Muscle of arm (tissue), 12 donors: ENCODE data around the gene PTGDR2. TPM values are rescaled to one million over a fixed set of nuclear protein-coding genes. Genes with fewer than 3 reads are reported as not detected.

ENCODE experiments used
- DNase-seq: peaks from one replicate; pipeline ENCODE4 v3.0.0-alpha.2; 2013
- polyA plus RNA-seq, 12 donors: library from polyadenylated mRNA; unstranded; fragments of 120-200 nt; gene quantifications; one replicate each; pipeline ENCODE4 v1.2.1, GENCODE V29; 2013; ENCODE audit not compliant: insufficient read length in 12 of 12

PTGDR2 gene
- polyA plus RNA-seq, 12 donors, result 0.64 to 1.2 (median 0.76) TPM; not detected in 2

DNA sequence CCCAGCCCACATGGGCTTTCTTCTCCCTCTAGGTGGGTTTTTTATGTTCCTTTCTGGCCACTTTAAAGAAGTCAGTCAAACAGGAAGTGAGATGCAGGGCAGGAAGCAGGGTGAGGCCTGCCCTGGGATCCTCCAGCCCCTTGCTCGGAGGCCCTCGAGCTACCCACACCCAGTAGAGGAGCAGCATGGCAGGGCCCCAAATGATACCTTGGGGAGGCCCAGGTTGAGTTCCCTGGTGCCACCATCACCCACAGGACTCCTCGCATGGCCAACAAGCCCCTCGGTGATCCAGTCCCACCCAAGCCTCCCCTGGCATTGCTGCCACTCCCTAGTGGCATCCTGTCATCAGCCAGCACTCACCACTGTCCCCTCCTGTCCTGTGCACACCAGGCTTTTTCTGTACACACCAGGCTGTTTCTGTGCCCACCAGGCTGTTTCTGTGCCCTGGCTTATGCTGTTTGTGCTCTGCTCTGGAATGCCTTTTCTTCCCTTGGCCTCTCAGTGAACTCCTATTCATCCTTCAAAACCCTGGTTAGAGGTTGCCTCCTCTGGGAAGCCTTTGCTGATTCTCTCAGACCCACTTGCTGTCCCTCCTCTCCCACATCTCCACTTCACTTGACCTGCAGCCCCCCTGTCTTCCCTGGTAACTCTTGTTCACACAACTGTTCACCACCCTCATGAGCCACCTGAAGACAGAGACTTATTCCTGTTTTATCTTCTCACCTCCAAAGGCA is 3.1 kb upstream of the PTGDR2 start:
- no peak for DNase-seq

DNA sequence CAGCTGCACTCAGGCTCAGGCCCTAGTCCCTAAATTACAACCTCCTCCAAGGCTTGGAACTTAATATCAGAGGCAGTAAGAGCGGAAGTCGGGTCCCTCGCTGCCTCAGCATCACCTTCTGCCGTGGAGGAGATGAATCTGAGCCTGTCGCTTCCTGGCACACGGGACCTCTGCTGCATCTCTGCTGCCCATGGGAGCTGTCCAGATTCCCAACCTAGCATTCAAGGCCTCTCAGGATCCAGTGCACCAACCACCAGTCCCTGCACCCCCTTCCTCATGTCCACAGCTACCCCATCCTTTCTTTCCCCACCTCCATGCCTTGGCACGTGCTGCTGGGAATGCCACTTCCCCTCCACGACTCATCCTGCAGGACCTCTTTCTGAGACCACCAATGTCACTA is 2.5 kb upstream of the PTGDR2 start:
- no peak for DNase-seq

DNA sequence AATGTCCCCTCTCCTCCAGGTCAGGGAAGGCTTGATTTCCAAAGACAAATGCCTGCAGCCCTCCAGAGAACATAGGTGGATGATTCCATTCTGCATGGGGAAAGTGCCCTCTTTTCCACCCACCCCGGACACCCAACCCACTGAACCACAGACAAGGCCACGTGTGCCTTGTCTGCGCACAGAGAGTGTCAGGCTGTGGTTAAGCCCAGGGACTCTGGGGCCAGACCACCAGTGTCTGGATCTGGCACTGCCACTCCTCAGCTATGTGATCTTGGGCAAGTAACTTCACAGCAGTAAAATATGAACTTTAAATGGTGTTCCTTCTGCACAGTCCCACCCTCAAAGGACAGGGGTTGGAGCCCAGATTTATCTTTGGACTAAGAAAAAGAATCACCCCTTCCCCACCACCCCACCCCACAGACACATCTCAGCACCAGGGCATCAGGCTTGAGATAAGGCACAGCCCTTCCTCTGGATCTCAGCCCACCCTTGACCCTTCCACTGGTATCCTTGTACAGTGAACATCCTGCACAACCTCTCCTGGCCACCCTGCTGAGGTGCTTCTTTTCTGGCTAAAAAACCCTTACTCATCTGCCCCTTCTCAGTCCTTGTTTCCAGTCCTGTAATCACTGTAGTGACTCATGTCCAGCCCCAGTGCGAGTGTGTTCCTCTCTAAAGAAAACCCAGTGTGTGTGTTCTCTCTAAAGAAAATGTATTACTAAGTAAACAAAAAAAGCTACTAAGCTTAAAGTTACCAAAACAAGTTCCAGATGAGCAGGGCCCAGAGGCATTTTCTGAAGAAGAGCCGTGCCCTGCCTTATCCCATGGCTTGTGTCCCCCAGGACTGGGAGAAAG is 1.9 kb upstream of the PTGDR2 start:
- no peak for DNase-seq

DNA sequence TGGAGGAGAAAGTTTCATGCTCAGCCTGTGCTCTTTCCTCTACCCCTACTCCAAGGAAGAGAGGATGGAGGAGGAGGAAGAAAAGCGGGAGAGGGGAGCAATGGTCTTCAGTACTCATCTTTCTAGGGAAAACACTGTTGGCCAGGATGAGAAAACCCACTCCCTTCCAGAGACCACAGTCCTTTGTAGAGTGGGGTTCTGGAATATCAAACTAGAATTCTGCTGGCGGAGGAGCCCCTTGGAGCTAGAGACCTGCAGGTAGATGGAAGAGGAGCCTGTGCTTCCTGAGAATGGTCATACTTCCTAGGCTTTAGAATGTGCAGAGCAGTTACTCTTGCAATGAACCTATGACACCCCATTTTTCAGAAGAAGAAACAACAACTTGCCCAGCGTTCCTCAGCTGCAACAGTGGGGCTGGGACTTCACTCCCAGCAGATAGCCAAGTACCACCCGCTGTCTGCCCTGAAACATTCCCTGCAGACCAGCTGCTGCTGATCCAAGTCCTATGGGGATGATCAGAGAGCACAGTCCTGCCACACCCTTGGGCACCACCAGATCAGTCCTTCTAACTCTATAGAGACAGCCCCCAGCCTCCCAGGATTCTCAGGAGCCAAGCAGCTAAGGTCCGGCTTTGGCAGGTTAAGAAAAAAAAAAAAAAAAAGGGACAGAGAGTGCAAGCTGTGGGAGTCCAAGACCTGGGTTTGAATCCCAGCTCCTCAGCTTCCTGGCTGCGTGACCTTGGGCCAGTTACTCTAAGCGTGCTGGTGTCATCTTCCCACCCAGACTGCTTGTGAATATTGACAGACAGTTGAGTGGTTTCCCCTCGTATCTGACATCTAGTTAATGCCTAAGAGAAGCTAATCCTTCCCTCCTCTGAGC is 664 bp downstream of the PTGDR2 start:
- DNase-seq, result no peak

GRCh38 chr11:60854140-60854846 is 1.5 kb downstream of the PTGDR2 start:
- no peak for DNase-seq

GRCh38 chr11:60852982-60853950 is 2.5 kb downstream of the PTGDR2 start:
- DNase-seq, result no peak

- no peak for DNase-seq
These were observed 3.4 kb downstream of the PTGDR2 start for GRCh38 chr11:60852117-60852981.

GRCh38 chr11:60851327-60852104 is 4.2 kb downstream of the PTGDR2 start:
- DNase-seq, result no peak

- no peak for DNase-seq
These were observed 5.9 kb downstream of the PTGDR2 start for GRCh38 chr11:60849641-60850520.

- DNase-seq, result no peak
These were observed 7.0 kb downstream of the PTGDR2 start for GRCh38 chr11:60848714-60849151.

- no peak for DNase-seq
These were observed 7.9 kb downstream of the PTGDR2 start for GRCh38 chr11:60847896-60848295.

DNA sequence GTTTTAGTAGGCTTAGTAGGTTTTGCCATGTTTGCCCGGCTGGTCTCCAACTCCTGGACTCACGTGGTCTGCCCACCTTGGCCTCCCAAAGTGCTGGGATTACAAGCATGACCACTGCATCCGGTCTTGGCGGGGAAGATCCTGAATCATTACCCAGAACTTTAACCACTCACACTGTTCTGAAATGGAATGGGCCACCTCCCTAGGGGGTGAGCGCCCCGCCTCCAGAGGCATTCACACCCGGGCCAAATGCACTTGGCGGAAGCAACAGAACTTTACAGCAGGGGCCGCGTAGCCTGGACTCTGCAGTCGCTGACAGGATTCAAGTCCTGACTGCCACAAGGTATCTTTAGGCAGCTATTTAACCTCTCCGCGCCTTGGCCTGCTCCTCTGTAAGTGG is 8.5 kb downstream of the PTGDR2 start:
- DNase-seq, result no peak

DNA sequence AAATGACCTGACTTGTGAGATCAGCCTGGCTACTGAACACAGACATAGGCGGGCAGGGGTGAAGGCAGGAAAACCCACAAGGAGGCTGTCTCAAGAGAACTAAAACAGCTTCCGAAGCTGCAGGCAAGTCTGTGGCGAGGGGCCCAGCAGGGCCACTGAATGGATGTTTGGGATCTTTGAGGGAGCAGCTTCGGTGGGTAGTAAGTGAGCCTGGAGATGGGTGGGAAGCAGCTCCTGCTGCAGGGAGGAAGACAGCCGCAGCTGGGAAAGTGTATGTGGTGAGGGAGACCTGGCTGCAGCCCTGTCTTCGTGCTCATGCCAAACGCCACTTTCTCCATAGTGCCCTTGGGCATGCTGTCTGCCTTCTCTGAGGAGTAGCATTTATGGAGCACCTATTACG is 10.4 kb downstream of the PTGDR2 start:
- no peak for DNase-seq

- DNase-seq, result no peak
These were observed 10.9 kb downstream of the PTGDR2 start for GRCh38 chr11:60844870-60845221.

DNA sequence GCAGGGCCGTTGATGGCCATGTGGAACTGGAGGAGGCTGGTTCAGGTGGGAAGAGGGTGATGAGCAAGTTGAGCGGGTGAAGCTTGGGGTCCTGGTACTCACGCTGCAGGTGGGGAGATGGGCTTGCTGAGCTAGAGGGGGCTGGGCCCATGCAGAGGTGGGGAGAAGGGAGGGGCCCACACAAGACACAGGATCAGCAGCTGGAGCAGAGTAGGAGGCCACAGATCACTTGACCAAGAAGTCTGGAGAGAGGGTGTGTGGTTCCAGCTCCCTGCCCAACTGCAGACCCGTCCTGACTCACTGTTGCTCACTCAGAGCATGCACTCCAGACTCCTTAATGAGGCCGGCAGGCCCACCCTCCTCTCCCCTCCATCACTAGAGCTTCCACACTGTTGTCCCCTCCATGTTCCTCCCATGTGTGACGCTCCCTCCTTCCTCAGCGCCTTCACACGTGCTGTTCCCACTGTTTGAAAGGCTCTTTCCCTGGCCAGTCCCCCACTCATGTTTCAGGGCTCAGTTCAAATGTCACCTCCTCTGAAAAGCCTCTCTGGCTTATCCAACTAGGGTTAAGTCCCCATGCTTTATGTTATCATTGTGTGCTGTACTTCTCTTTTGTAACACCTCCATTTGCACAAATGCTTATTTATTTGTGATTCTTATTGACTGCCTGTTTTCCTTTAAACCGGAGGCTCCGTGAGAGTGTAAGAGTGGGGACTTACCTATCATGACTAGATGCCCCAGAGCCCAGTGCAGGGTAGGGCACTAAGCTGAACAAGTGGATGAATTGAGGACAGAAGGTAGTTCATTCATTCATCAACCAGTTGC is 11.5 kb downstream of the PTGDR2 start:
- DNase-seq, result no peak
